ENCODE results near the gene IL5RA. TPM values are rescaled to one million over a fixed set of nuclear protein-coding genes. Genes with fewer than 3 reads are reported as not detected.

The IL5RA gene
- polyA plus RNA-seq, 1 experiment, result not detected

DNA sequence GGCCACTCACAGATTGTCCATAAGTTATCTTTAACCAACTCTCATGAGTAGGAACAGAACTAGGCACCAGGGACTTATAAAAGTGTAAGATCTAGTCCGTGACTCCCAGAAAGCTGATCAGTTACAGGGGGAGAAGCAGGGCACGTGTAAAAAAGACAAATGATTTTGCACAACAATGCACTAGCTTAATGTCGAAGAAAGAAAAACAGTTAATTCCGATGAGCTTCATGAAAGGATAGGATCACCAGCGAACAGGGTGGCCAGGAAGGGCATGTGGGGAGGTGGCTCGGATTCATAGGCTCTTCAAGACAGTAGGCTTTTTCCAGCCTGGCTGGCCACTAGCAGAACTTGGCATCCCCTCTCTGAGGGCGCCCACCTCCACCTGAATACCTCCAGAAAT, 90.0 kb downstream of the IL5RA start:
- TF ChIP-seq, protein P1, sequence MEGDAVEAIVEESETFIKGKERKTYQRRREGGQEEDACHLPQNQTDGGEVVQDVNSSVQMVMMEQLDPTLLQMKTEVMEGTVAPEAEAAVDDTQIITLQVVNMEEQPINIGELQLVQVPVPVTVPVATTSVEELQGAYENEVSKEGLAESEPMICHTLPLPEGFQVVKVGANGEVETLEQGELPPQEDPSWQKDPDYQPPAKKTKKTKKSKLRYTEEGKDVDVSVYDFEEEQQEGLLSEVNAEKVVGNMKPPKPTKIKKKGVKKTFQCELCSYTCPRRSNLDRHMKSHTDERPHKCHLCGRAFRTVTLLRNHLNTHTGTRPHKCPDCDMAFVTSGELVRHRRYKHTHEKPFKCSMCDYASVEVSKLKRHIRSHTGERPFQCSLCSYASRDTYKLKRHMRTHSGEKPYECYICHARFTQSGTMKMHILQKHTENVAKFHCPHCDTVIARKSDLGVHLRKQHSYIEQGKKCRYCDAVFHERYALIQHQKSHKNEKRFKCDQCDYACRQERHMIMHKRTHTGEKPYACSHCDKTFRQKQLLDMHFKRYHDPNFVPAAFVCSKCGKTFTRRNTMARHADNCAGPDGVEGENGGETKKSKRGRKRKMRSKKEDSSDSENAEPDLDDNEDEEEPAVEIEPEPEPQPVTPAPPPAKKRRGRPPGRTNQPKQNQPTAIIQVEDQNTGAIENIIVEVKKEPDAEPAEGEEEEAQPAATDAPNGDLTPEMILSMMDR (IDR thresholded peaks at IDR 0.05; ENCODE audit: insufficient read depth, low read depth, low read length), result no peak
- ChIA-PET CTCF (no interaction called here), POLR2A (no interaction called here)
- DNase-seq (ENCODE audit: low read depth), result no peak
- Histone ChIP-seq H3K27me3 (ENCODE audit: control insufficient read depth, insufficient read depth, low read length) (no peaks in the 10 kb centered on the region), H3K36me3 (ENCODE audit: control insufficient read depth, insufficient read depth, low read length) (no peaks in the 10 kb centered on the region), H3K4me3 (ENCODE audit: low read depth, low read length) (no peak overlapping the region)

Small RNA genes within 50 kb of the gene (small RNA-seq; reads per million reads assigned to genes)
- gene RF00416 (ENCODE audit: insufficient read length, low read depth, low replicate concordance), result not detected

Other genes starting within 250 kb of the IL5RA start
- 5.2 and 9.7 TPM in 2 replicates for gene TRNT1, start 16.6 kb upstream of the IL5RA start, polyA plus RNA-seq (2011; rRNA removed)
- gene CRBN, start 69.3 kb upstream of the IL5RA start, polyA plus RNA-seq (2011; rRNA removed), result 15.7 and 34.9 TPM in 2 replicates

Data from BJ (cell line).